Neural progenitor cell (in vitro differentiated cells): ENCODE measurements around the gene PLEKHO1. TPM values are rescaled to one million over a fixed set of nuclear protein-coding genes. Genes with fewer than 3 reads are reported as not detected.

Source experiments
- DNase-seq: peaks from one replicate; pipeline ENCODE4 v3.0.0-alpha.2; 2016; ENCODE audit warnings: low spot score
- H2AFZ ChIP-seq: fragments of 200-600 bp; sonication (generic); replicated peaks from 2 replicates; pipeline ENCODE4 v1.6.1; 2016; ENCODE audit warnings: antibody characterized with exemption
- H3F3A ChIP-seq: fragments of 200-600 bp; sonication (generic); 2 replicates; pipeline ENCODE4 v1.6.1; 2016; ENCODE audit warnings: antibody characterized with exemption, low read depth
- H3K27ac ChIP-seq: fragments of 200-600 bp; sonication (generic); 2 replicates; pipeline ENCODE4 v1.5.1; 2016; ENCODE audit warnings: mild to moderate bottlenecking
- H3K27me3 ChIP-seq: fragments of 200-600 bp; sonication (generic); 2 replicates; pipeline ENCODE4 v1.6.1; 2016; ENCODE audit warnings: mild to moderate bottlenecking, moderate library complexity
- H3K36me3 ChIP-seq: fragments of 200-600 bp; sonication (generic); 2 replicates; pipeline ENCODE4 v1.5.1; 2016
- H3K4me1 ChIP-seq: fragments of 200-600 bp; sonication (generic); 2 replicates; pipeline ENCODE4 v1.6.1; 2016; ENCODE audit warnings: mixed run types
- H3K4me2 ChIP-seq: fragments of 200-600 bp; sonication (generic); 2 replicates; pipeline ENCODE4 v1.6.1; 2016
- H3K4me3 ChIP-seq: fragments of 200-600 bp; sonication (generic); 2 replicates; pipeline ENCODE4 v1.5.1; 2016
- H3K79me2 ChIP-seq: fragments of 200-600 bp; sonication (generic); 2 replicates; pipeline ENCODE4 v1.6.1; 2016; ENCODE audit warnings: low read depth
- H3K9ac ChIP-seq: fragments of 200-600 bp; sonication (generic); 2 replicates; pipeline ENCODE4 v1.6.1; 2016
- H3K9me3 ChIP-seq: fragments of 200-600 bp; sonication (generic); 2 replicates; pipeline ENCODE4 v1.5.1; 2016; ENCODE audit warnings: low read depth
- H4K20me1 ChIP-seq: fragments of 200-600 bp; sonication (generic); 2 replicates; pipeline ENCODE4 v1.6.1; 2016; ENCODE audit warnings: low read depth
- H3K27ac Mint-ChIP-seq: 3 replicates; pipeline ENCODE4 v1.8.0; 2021; ENCODE audit warnings: mixed read lengths
- H3K27me3 Mint-ChIP-seq: 2 replicates; pipeline ENCODE4 v1.8.0; 2022; ENCODE audit warnings: low read depth, mild to moderate bottlenecking, inconsistent platforms, moderate library complexity, mixed read lengths; ENCODE audit not compliant: insufficient read depth
- H3K36me3 Mint-ChIP-seq: 3 replicates; pipeline ENCODE4 v1.8.0; 2021; ENCODE audit warnings: mixed read lengths
- H3K4me1 Mint-ChIP-seq: 3 replicates; pipeline ENCODE4 v1.8.0; 2021; ENCODE audit warnings: mixed read lengths
- H3K4me3 Mint-ChIP-seq: 3 replicates; pipeline ENCODE4 v1.8.0; 2021; ENCODE audit warnings: mild to moderate bottlenecking, moderate library complexity, mixed read lengths
- H3K9me3 Mint-ChIP-seq: 3 replicates; pipeline ENCODE4 v1.8.0; 2020; ENCODE audit warnings: mixed read lengths
- CTCF ChIP-seq: fragments of 200-600 bp; sonication (generic); IDR thresholded peaks from 2 replicates; pipeline ENCODE4 v1.5.1; 2017; ENCODE audit warnings: antibody characterized with exemption, mild to moderate bottlenecking
- EZH2 ChIP-seq: fragments of 200-600 bp; sonication (generic); IDR thresholded peaks from 2 replicates; pipeline ENCODE4 v1.6.1; 2017; ENCODE audit warnings: antibody characterized with exemption, mild to moderate bottlenecking, moderate library complexity
- EZH2phosphoT487 ChIP-seq: fragments of 200-600 bp; sonication (generic); IDR thresholded peaks from 2 replicates; pipeline ENCODE4 v1.6.1; 2017; ENCODE audit warnings: antibody characterized with exemption
- total RNA-seq: library from RNA; depleted of rRNA; stranded (reverse); fragments of >200 nt; gene quantifications from 2 replicates; pipeline ENCODE4 v1.2.3, GENCODE V29; 2015; ENCODE audit warnings: low replicate concordance

The PLEKHO1 gene
- total RNA-seq, 1 donor from 2014 or later, result 39.3 TPM

- H3K27me3 ChIP-seq, result no peaks in the 10 kb centered on the region
- no peaks in the 10 kb centered on the region for H3K79me2 ChIP-seq
- no peaks in the 10 kb centered on the region for H3K36me3 ChIP-seq
- no peak overlapping the region for H2AFZ ChIP-seq
- H3K27me3 Mint-ChIP-seq, result no peaks in the 10 kb centered on the region
- H3K9ac ChIP-seq, result no peak overlapping the region
- no peak overlapping the region for H3K4me2 ChIP-seq
- no peak overlapping the region for H3K4me3 ChIP-seq
- no peaks in the 10 kb centered on the region for H3K4me1 ChIP-seq
- no peaks in the 10 kb centered on the region for H3K9me3 Mint-ChIP-seq
- no peaks in the 10 kb centered on the region for H4K20me1 ChIP-seq
- H3K36me3 Mint-ChIP-seq, result peaks cover 3% of the 10 kb centered on the region
- TF ChIP-seq CTCF (no peak), EZH2 (no peak), EZH2phosphoT487 (no peak)
- H3K27ac Mint-ChIP-seq, result no peak overlapping the region
- DNase-seq, result no peak
- H3F3A ChIP-seq, result no peaks in the 10 kb centered on the region
- H3K4me1 Mint-ChIP-seq, result no peaks in the 10 kb centered on the region
- H3K4me3 Mint-ChIP-seq, result no peak overlapping the region
- no peak overlapping the region for H3K27ac ChIP-seq
- no peaks in the 10 kb centered on the region for H3K9me3 ChIP-seq
These were observed 22.3 kb upstream of the PLEKHO1 start for GRCh38 chr1:150127464-150127863.

- TF ChIP-seq EZH2phosphoT487 (no peak), CTCF (no peak), EZH2 (no peak)
- H3K9me3 ChIP-seq, result no peaks in the 10 kb centered on the region
These were observed 21.8 kb upstream of the PLEKHO1 start for GRCh38 chr1:150127868-150128267.

GRCh38 chr1:150132372-150132771, 17.3 kb upstream of the PLEKHO1 start:
- H3K4me3 Mint-ChIP-seq, result no peak overlapping the region

More at GRCh38 chr1:150127868-150128267, 21.8 kb upstream of the PLEKHO1 start:
- Histone ChIP-seq H3K36me3 (no peaks in the 10 kb centered on the region), H3K79me2 (no peaks in the 10 kb centered on the region), H2AFZ (no peak overlapping the region), H3F3A (no peaks in the 10 kb centered on the region), H3K27ac (no peak overlapping the region), H3K9ac (no peak overlapping the region), H3K27me3 (no peaks in the 10 kb centered on the region), H3K4me1 (no peaks in the 10 kb centered on the region), H4K20me1 (no peaks in the 10 kb centered on the region), H3K4me3 (no peak overlapping the region), H3K4me2 (no peak overlapping the region)
- Mint-ChIP-seq H3K4me3 (no peak overlapping the region), H3K27me3 (no peaks in the 10 kb centered on the region), H3K36me3 (peaks cover 2% of the 10 kb centered on the region), H3K4me1 (no peaks in the 10 kb centered on the region), H3K9me3 (no peaks in the 10 kb centered on the region), H3K27ac (no peak overlapping the region)
- no peak for DNase-seq

More at GRCh38 chr1:150132372-150132771, 17.3 kb upstream of the PLEKHO1 start:
- H2AFZ ChIP-seq, result no peak overlapping the region
- H3K79me2 ChIP-seq, result no peaks in the 10 kb centered on the region
- Mint-ChIP-seq H3K27me3 (no peaks in the 10 kb centered on the region), H3K4me1 (no peaks in the 10 kb centered on the region), H3K9me3 (no peaks in the 10 kb centered on the region), H3K36me3 (peaks cover 4% of the 10 kb centered on the region), H3K27ac (no peak overlapping the region)
- H3F3A ChIP-seq, result no peaks in the 10 kb centered on the region
- no peak for TF ChIP-seq CTCF
- no peak for TF ChIP-seq EZH2
- TF ChIP-seq EZH2phosphoT487, result no peak
- no peaks in the 10 kb centered on the region for H3K9me3 ChIP-seq
- no peaks in the 10 kb centered on the region for H4K20me1 ChIP-seq
- H3K4me3 ChIP-seq, result no peak overlapping the region
- H3K36me3 ChIP-seq, result no peaks in the 10 kb centered on the region
- H3K27me3 ChIP-seq, result no peaks in the 10 kb centered on the region
- no peak overlapping the region for H3K27ac ChIP-seq
- H3K4me1 ChIP-seq, result no peaks in the 10 kb centered on the region
- H3K4me2 ChIP-seq, result no peak overlapping the region
- DNase-seq, result no peak
- no peak overlapping the region for H3K9ac ChIP-seq
